ENCODE data around the gene SRGAP1.

DNA sequence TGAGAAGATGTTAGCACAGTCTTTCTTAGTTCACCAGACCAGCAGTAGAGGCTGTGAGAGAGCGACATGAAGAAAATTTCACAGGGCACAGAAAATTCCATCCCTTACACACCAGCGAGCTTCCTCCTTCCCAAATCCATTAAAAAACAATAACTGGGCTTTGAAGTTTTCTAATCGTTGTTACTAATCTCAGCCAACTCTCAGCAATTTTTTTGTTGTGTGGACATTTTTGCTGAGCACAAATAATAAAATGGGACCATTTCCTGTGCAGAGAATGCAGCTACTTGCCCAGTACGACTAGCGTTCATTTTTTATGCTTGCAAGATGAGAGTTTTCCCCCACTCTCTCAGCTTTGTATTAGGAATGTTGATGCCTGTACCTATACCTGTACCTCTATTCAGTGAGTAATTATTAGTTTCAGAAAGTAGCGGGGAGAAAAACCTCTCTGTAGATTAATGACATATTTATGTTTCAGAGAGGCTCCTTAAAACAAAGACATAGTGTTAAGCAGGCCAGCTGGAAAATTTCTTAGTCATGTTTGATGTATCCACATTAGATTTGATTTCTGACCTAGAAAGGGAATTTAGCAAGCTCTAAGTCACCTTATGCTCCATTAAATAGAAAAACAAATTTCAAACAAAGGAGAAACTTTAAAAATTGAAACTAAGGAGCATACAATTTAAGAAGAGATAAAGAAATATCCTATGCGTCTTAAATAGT is 146.5 kb downstream of the SRGAP1 start:
- TF ChIP-seq, protein P1, sequence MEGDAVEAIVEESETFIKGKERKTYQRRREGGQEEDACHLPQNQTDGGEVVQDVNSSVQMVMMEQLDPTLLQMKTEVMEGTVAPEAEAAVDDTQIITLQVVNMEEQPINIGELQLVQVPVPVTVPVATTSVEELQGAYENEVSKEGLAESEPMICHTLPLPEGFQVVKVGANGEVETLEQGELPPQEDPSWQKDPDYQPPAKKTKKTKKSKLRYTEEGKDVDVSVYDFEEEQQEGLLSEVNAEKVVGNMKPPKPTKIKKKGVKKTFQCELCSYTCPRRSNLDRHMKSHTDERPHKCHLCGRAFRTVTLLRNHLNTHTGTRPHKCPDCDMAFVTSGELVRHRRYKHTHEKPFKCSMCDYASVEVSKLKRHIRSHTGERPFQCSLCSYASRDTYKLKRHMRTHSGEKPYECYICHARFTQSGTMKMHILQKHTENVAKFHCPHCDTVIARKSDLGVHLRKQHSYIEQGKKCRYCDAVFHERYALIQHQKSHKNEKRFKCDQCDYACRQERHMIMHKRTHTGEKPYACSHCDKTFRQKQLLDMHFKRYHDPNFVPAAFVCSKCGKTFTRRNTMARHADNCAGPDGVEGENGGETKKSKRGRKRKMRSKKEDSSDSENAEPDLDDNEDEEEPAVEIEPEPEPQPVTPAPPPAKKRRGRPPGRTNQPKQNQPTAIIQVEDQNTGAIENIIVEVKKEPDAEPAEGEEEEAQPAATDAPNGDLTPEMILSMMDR (IDR thresholded peaks at IDR 0.05): no peak
- no peak for TF ChIP-seq POLR2A (IDR thresholded peaks at IDR 0.05)

Measured in vagina (tissue), 2 donors.